ENCODE measurements around the gene RINL. TPM values are rescaled to one million over a fixed set of nuclear protein-coding genes. Genes with fewer than 3 reads are reported as not detected.
A peak's percentile ranks its signal among the peaks of the same experiment; 100 is the strongest.

Gene RINL
- total RNA-seq, 4 donors from 2014 or later, result 5.3 to 10.4 (median 7.1) TPM

GRCh38 chr19:38836983-38837626 is 41.0 kb downstream of the RINL start:
- TF ChIP-seq, protein P1, sequence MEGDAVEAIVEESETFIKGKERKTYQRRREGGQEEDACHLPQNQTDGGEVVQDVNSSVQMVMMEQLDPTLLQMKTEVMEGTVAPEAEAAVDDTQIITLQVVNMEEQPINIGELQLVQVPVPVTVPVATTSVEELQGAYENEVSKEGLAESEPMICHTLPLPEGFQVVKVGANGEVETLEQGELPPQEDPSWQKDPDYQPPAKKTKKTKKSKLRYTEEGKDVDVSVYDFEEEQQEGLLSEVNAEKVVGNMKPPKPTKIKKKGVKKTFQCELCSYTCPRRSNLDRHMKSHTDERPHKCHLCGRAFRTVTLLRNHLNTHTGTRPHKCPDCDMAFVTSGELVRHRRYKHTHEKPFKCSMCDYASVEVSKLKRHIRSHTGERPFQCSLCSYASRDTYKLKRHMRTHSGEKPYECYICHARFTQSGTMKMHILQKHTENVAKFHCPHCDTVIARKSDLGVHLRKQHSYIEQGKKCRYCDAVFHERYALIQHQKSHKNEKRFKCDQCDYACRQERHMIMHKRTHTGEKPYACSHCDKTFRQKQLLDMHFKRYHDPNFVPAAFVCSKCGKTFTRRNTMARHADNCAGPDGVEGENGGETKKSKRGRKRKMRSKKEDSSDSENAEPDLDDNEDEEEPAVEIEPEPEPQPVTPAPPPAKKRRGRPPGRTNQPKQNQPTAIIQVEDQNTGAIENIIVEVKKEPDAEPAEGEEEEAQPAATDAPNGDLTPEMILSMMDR (IDR thresholded peaks at IDR 0.05), result no peak
- no peak for ATAC-seq (ENCODE audit: low FRiP score)
- no peak for DNase-seq (ENCODE audit: low spot score)

DNA sequence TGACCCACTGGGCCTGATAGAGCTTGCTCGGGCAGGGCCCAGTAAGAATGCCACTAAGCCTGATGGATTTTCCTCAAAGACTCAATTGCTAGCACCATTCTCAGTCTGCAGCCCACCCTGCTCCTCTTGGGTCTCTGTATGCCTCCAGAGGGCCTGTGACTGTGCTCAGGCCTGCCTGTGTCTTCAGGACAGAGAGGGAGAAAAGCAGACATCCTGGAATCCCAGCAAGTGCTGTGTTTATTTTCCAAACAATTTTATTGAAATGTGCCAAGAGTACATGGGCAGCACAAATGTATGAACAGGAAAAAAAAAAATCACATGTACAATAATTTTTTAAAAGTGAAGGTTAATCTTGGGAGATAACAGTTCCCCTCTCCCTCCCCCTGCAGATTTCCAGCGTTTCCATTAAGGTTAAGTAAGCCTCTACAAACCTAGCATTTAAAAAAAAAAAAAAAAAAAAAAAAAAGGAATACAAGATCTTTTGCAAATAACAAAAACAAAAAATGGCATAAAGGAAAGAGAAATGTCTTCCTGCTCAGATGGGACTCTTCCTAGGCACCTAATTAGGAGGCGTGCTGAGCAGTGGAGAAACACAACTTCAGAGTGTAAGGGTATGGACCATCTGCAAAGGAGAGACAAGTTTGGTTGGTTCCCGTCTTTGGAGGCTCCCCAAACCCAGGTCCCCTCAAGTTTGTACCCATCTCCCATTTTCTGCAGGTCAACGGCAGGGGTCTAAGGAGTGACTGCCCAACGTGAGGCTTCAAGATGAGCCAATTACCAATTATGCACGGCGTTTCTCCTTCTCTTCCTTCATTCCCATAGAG is 41.7 kb downstream of the RINL start:
- DNase-seq (ENCODE audit: low spot score) (no peak), ATAC-seq (ENCODE audit: low FRiP score) (no peak)
- TF ChIP-seq, protein P1 (IDR thresholded peaks at IDR 0.05), result no peak

GRCh38 chr19:38834590-38834989 is 43.5 kb downstream of the RINL start:
- ATAC-seq (ENCODE audit: low FRiP score) (no peak), DNase-seq (ENCODE audit: low spot score) (no peak)
- TF ChIP-seq, protein P1 (IDR thresholded peaks at IDR 0.05), result no peak

DNA sequence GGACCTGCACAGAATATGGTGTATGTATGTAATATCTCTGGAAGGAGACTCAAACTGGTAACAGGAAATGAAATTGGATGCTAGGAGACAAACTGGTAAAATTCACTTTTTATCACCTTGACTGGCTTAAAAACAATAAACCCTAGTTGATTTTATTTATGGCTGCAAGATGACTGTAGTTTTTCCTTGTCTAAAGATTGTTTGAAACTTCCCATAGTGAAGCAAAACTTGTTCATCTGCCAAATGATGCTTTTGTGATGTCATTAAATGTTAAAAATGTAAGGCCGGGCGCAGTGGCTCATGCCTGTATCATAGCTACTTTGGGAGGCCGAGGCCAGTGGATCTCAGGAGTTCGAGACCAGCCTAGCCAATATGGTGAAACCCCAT is 44.0 kb downstream of the RINL start:
- DNase-seq (ENCODE audit: low spot score) (no peak), ATAC-seq (ENCODE audit: low FRiP score) (no peak)
- TF ChIP-seq, protein P1 (IDR thresholded peaks at IDR 0.05), result no peak

DNA sequence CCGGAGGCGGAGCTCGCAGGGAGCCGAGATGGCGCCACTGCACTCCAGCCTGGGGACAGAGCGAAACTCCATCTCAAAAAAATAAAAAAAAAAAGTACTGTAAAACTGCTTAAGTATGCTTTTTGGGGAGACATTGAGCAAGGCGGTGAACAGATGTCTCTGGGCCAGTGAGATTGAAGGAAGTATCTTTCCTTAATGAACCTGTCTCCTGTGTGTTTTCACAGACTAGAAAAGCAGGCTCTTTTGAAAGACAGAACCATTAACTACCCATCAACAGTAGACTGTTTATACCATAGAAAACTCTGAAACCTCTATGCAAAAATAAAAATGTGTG is 45.0 kb downstream of the RINL start:
- ATAC-seq (ENCODE audit: low FRiP score) (no peak), DNase-seq (ENCODE audit: low spot score) (no peak)
- TF ChIP-seq, protein P1 (IDR thresholded peaks at IDR 0.05), result no peak

DNA sequence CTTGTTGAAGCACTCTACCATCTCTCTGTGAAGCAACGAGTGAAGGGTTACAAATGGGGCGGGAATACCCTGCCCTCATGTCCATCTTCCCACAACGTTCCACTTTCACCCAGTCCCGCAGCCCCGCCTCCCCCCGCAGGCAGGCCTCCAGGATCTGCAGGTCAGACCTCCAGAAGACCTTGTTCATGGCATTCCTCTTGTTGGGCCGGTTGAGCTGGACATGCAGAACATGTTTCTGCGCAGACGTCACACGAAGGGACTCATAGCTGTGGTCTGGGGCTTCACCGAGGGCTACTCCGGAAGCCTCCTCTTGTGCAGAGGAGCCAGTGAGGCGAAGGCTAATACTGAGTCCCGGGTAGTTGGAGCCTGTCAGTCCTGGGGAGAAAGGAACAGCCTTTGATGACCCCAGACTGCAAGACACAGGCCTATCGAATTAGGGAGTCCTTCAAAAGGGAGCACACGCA is 46.9 kb downstream of the RINL start:
- ATAC-seq (ENCODE audit: low FRiP score), result peak; percentile 53
- TF ChIP-seq, protein P1 (IDR thresholded peaks at IDR 0.05), result no peak
- DNase-seq (ENCODE audit: low spot score), result peak; percentile 48
